K562 (cell line): ENCODE measurements around the gene SERPINA5. TPM values are rescaled to one million over a fixed set of nuclear protein-coding genes. Genes with fewer than 3 reads are reported as not detected.

ENCODE experiments used
- BRCA1 ChIP-seq, 2 experiments: fragments of 450-650 bp in 1 of 2; sonication (generic) in 1 of 2; formaldehyde crosslinking in 1 of 2; IDR thresholded peaks; 2 replicates each; pipeline versions ENCODE4 v1.5.0 to v1.6.1; 2017 to 2020; ENCODE audit warnings: mild to moderate bottlenecking in 1 of 2, missing genetic modification reagents in 1 of 2
- COPS2 ChIP-seq: fragments of 450-650 bp; conservative IDR thresholded peaks from 2 replicates; pipeline ENCODE4 v1.6.1; 2016; ENCODE audit warnings: mild to moderate bottlenecking, moderate library complexity
- ETV5 ChIP-seq: sonication (generic); formaldehyde crosslinking; IDR thresholded peaks from 2 replicates; pipeline ENCODE4 v1.4.0; 2020; ENCODE audit warnings: low read depth, mild to moderate bottlenecking, missing genetic modification reagents
- KAT2B ChIP-seq: IDR thresholded peaks from one replicate; pipeline ENCODE4 v1.6.1; 2012; ENCODE audit warnings: low read depth, mild to moderate bottlenecking, control low read depth, inconsistent platforms, low read length, moderate library complexity
- SP1 ChIP-seq: sonication (generic); formaldehyde crosslinking; IDR thresholded peaks from 2 replicates; pipeline ENCODE4 v1.8.1; 2022; ENCODE audit warnings: mild to moderate bottlenecking, missing genetic modification reagents
- TAF15 ChIP-seq: fragments of 200-400 bp; formaldehyde crosslinking; IDR thresholded peaks from 2 replicates; pipeline ENCODE4 v1.6.1; 2017; ENCODE audit warnings: mild to moderate bottlenecking, low read depth, low read length, moderate library complexity
- ZNF175 ChIP-seq: fragments of 200-800 bp; sonication (Bioruptor generic); IDR thresholded peaks from 2 replicates; pipeline ENCODE4 v1.6.1; 2016; ENCODE audit warnings: low read depth, mild to moderate bottlenecking, missing genetic modification characterization, missing compliant biosample characterization
- polyA plus RNA-seq, 8 experiments: library from polyadenylated mRNA; depleted of rRNA in 4 of 8; stranded (reverse) in 5 of 8; unstranded in 3 of 8; fragments of >200 nt; fragmentation: Nextera tagmentation in 2 of 8; fragmentation: Illumina TruSeq in 1 of 8; extraction: Ambion mirVana in 2 of 8; extraction: Trizol in 1 of 8; gene quantifications; 2 replicates each; pipeline versions ENCODE4 v1.2.1 to v1.2.3, GENCODE V29; 2011 to 2014; ENCODE audit warnings: inconsistent platforms in 1 of 8, missing spikeins in 1 of 8
- total RNA-seq, 7 experiments: library from RNA; depleted of rRNA in 6 of 7; stranded (reverse); fragments of >200 nt in 6 of 7; fragmentation: Illumina TruSeq in 2 of 7; extraction: Trizol in 2 of 7; gene quantifications; 2 replicates each; pipeline versions ENCODE4 v1.2.1 to v1.2.3, GENCODE V29; 2011 to 2021; ENCODE audit warnings: low replicate concordance in 1 of 7
- TF ChIP-seq, protein P1 (sequence below), 3 experiments: IDR thresholded peaks in 2 of 3; conservative IDR thresholded peaks in 1 of 3; 2 replicates each; pipeline ENCODE4 v1.5.1; 2011 to 2012; ENCODE audit warnings: low read length in 3 of 3, mild to moderate bottlenecking in 3 of 3, control low read depth in 2 of 3, improper control_type of control experiment in 1 of 3, inconsistent platforms in 1 of 3, low read depth in 1 of 3, mixed read lengths in 1 of 3, moderate library complexity in 1 of 3; ENCODE audit not compliant: insufficient read depth in 2 of 3
- TF ChIP-seq, protein P2 (sequence below): sonication (generic); formaldehyde crosslinking; IDR thresholded peaks from 2 replicates; pipeline ENCODE4 v1.8.0; 2022; ENCODE audit warnings: mild to moderate bottlenecking, missing genetic modification reagents, borderline replicate concordance
- TF ChIP-seq, protein P3 (sequence below): fragments of 450-650 bp; IDR thresholded peaks from 2 replicates; pipeline ENCODE4 v1.6.1; 2017; ENCODE audit warnings: antibody characterized with exemption, mild to moderate bottlenecking

Gene SERPINA5
- total and polyA plus RNA-seq, 9 of the 15 experiments (the other 6 are each of a cell fraction or from before 2014, with no cell fraction given), result 0.38 TPM; not detected in 8

DNA sequence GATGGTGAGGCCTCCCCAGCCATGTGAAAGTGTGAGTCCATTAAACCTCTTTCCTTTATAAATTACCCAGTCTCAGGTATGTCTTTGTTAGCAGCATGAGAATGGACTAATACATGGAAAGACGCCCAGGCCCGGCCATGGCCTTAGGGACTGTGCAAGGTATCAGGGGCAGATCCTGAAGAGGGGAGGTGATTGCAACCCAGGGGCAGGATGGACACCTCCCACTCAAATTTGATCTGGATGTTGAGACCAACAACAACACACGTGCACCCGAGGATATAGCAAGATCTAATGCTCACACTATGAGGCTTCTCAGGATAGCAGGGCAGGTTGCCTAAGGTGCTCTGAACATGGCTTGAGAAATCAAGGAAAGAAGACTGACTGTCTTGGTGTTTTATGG is 33.5 kb upstream of the SERPINA5 start (continued):
- TF ChIP-seq, protein P1, sequence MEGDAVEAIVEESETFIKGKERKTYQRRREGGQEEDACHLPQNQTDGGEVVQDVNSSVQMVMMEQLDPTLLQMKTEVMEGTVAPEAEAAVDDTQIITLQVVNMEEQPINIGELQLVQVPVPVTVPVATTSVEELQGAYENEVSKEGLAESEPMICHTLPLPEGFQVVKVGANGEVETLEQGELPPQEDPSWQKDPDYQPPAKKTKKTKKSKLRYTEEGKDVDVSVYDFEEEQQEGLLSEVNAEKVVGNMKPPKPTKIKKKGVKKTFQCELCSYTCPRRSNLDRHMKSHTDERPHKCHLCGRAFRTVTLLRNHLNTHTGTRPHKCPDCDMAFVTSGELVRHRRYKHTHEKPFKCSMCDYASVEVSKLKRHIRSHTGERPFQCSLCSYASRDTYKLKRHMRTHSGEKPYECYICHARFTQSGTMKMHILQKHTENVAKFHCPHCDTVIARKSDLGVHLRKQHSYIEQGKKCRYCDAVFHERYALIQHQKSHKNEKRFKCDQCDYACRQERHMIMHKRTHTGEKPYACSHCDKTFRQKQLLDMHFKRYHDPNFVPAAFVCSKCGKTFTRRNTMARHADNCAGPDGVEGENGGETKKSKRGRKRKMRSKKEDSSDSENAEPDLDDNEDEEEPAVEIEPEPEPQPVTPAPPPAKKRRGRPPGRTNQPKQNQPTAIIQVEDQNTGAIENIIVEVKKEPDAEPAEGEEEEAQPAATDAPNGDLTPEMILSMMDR (IDR thresholded peaks at IDR 0.05 in 2 of 3, conservative IDR thresholded peaks at IDR 0.05 in 1 of 3; ENCODE audit: insufficient read depth in 2 of 3, low read depth in 1 of 3, low read length in 3 of 3), result no peak
- TF ChIP-seq, protein P2, sequence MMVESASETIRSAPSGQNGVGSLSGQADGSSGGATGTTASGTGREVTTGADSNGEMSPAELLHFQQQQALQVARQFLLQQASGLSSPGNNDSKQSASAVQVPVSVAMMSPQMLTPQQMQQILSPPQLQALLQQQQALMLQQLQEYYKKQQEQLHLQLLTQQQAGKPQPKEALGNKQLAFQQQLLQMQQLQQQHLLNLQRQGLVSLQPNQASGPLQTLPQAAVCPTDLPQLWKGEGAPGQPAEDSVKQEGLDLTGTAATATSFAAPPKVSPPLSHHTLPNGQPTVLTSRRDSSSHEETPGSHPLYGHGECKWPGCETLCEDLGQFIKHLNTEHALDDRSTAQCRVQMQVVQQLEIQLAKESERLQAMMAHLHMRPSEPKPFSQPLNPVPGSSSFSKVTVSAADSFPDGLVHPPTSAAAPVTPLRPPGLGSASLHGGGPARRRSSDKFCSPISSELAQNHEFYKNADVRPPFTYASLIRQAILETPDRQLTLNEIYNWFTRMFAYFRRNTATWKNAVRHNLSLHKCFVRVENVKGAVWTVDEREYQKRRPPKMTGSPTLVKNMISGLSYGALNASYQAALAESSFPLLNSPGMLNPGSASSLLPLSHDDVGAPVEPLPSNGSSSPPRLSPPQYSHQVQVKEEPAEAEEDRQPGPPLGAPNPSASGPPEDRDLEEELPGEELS (CRISPR knock-in tag), result no peak
- TF ChIP-seq COPS2 (no peak), ZNF175 (CRISPR knock-in tag) (no peak), SP1 (CRISPR knock-in tag) (no peak), BRCA1 (IDR thresholded peaks at IDR 0.05) (no peak), BRCA1 (CRISPR knock-in tag; IDR thresholded peaks at IDR 0.05) (no peak), KAT2B (no peak), TAF15 (no peak), ETV5 (CRISPR knock-in tag) (no peak)
- TF ChIP-seq, protein P3, sequence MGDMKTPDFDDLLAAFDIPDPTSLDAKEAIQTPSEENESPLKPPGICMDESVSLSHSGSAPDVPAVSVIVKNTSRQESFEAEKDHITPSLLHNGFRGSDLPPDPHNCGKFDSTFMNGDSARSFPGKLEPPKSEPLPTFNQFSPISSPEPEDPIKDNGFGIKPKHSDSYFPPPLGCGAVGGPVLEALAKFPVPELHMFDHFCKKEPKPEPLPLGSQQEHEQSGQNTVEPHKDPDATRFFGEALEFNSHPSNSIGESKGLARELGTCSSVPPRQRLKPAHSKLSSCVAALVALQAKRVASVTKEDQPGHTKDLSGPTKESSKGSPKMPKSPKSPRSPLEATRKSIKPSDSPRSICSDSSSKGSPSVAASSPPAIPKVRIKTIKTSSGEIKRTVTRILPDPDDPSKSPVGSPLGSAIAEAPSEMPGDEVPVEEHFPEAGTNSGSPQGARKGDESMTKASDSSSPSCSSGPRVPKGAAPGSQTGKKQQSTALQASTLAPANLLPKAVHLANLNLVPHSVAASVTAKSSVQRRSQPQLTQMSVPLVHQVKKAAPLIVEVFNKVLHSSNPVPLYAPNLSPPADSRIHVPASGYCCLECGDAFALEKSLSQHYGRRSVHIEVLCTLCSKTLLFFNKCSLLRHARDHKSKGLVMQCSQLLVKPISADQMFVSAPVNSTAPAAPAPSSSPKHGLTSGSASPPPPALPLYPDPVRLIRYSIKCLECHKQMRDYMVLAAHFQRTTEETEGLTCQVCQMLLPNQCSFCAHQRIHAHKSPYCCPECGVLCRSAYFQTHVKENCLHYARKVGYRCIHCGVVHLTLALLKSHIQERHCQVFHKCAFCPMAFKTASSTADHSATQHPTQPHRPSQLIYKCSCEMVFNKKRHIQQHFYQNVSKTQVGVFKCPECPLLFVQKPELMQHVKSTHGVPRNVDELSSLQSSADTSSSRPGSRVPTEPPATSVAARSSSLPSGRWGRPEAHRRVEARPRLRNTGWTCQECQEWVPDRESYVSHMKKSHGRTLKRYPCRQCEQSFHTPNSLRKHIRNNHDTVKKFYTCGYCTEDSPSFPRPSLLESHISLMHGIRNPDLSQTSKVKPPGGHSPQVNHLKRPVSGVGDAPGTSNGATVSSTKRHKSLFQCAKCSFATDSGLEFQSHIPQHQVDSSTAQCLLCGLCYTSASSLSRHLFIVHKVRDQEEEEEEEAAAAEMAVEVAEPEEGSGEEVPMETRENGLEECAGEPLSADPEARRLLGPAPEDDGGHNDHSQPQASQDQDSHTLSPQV, result no peak
- TF ChIP-seq, all 486 proteins: peak for 0
